ENCODE measurements around the gene AKAP13.

- TF ChIP-seq CTCF (IDR thresholded peaks at IDR 0.05; ENCODE audit: control extremely low read depth in 1 of 3, insufficient read depth in 1 of 3, low read depth in 1 of 3, low read length in 3 of 3) (no peak), KDM5A (IDR thresholded peaks at IDR 0.05; ENCODE audit: low read length) (no peak), GABPA (IDR thresholded peaks at IDR 0.05; ENCODE audit: borderline replicate concordance, insufficient read depth, low read length) (no peak), CREB1 (IDR thresholded peaks at IDR 0.05) (no peak), EP300 (IDR thresholded peaks at IDR 0.05; ENCODE audit: borderline replicate concordance in 1 of 2, low read depth in 2 of 2, low read length in 2 of 2) (no peak), TCF12 (IDR thresholded peaks at IDR 0.05; ENCODE audit: low read depth, low read length) (no peak), NRF1 (IDR thresholded peaks at IDR 0.05; ENCODE audit: low read depth, low read length) (no peak), SIN3A (conservative IDR thresholded peaks at IDR 0.05 in 1 of 2, IDR thresholded peaks at IDR 0.05 in 1 of 2; ENCODE audit: low read depth in 1 of 2, low read length in 2 of 2) (no peak), KDM1A (IDR thresholded peaks at IDR 0.05; ENCODE audit: borderline replicate concordance, low read length) (no peak), POLR2A (IDR thresholded peaks at IDR 0.05; ENCODE audit: control extremely low read depth in 1 of 2, low read depth in 2 of 2, low read length in 2 of 2) (no peak), SP1 (IDR thresholded peaks at IDR 0.05; ENCODE audit: low read depth, low read length) (no peak), YY1 (IDR thresholded peaks at IDR 0.05; ENCODE audit: low read depth, low read length) (no peak), GTF2F1 (IDR thresholded peaks at IDR 0.05; ENCODE audit: borderline replicate concordance, low read depth, low read length) (no peak)
Observed at GRCh38 chr15:85498471-85498870, 118.1 kb downstream of the AKAP13 start.

Data from H1 (cell line).